OCI-LY3 (cell line): Measurements from ENCODE around the gene INS.
"Not testable (repeated sequence)": the region's sequence is repeated elsewhere in the genome, so short reads cannot be mapped to it uniquely, and the experiment has no call there.

ENCODE experiments used
- H2AFZ ChIP-seq: fragments of 200-600, 300-600 bp; shearing (Covaris generic); 2 replicates; pipeline ENCODE4 v1.6.0; 2014; ENCODE audit warnings: antibody characterized with exemption, low read depth, low read length
- H3K27ac ChIP-seq: fragments of 200-600, 300-600 bp; sonication (generic); 2 replicates; pipeline ENCODE4 v1.5.1; 2014; ENCODE audit warnings: mild to moderate bottlenecking, low read length, moderate library complexity, mixed read lengths
- H3K27me3 ChIP-seq: fragments of 200-600, 300-600 bp; sonication (generic); 2 replicates; pipeline ENCODE4 v1.6.1; 2014; ENCODE audit warnings: low read depth, low read length, mixed read lengths
- H3K36me3 ChIP-seq: fragments of 200-600, 300-600 bp; sonication (generic); replicated peaks from 2 replicates; pipeline ENCODE3; 2014; ENCODE audit warnings: low read depth, low read length, mixed read lengths
- H3K4me1 ChIP-seq: fragments of 300-600, 200-600 bp; sonication (generic); 2 replicates; pipeline ENCODE4 v1.6.1; 2014; ENCODE audit warnings: low read length, mixed read lengths
- H3K4me2 ChIP-seq: fragments of 200-600, 300-600 bp; sonication (generic); 2 replicates; pipeline ENCODE4 v1.6.1; 2014; ENCODE audit warnings: low read length, mixed read lengths
- H3K4me3 ChIP-seq: fragments of 300-600, 200-600 bp; sonication (generic); 2 replicates; pipeline ENCODE4 v1.5.1; 2014; ENCODE audit warnings: antibody characterized with exemption, mild to moderate bottlenecking, low read length, moderate library complexity
- H3K79me2 ChIP-seq: fragments of 300-600, 200-600 bp; shearing (Covaris generic); 2 replicates; pipeline ENCODE4 v1.6.1; 2014; ENCODE audit warnings: mild to moderate bottlenecking, low read length, mixed read lengths
- H3K9ac ChIP-seq: fragments of 300-600, 200-600 bp; shearing (Covaris generic); 2 replicates; pipeline ENCODE4 v1.6.0; 2014; ENCODE audit warnings: mild to moderate bottlenecking, low read length, moderate library complexity
- H3K9me3 ChIP-seq: fragments of 200-600, 300-600 bp; shearing (Covaris generic); 2 replicates; pipeline ENCODE4 v1.6.1; 2014; ENCODE audit warnings: low read length, mixed read lengths; ENCODE audit not compliant: insufficient read depth
- H4K20me1 ChIP-seq: fragments of 200-600, 300-600 bp; sonication (generic); 2 replicates; pipeline ENCODE4 v1.6.1; 2016; ENCODE audit warnings: low read length, mixed read lengths; ENCODE audit not compliant: insufficient read depth
- EZH2phosphoT487 ChIP-seq: fragments of 200-600 bp; shearing (Covaris generic); IDR thresholded peaks from 2 replicates; pipeline ENCODE4 v1.6.1; 2018; ENCODE audit warnings: antibody characterized with exemption, mixed run types, low read depth
- TF ChIP-seq, protein P1 (sequence below): fragments of 200-600, 300-600 bp; sonication (generic); IDR thresholded peaks from 2 replicates; pipeline ENCODE4 v1.5.1; 2014; ENCODE audit warnings: antibody characterized with exemption, low read length, low read depth

INS gene

DNA sequence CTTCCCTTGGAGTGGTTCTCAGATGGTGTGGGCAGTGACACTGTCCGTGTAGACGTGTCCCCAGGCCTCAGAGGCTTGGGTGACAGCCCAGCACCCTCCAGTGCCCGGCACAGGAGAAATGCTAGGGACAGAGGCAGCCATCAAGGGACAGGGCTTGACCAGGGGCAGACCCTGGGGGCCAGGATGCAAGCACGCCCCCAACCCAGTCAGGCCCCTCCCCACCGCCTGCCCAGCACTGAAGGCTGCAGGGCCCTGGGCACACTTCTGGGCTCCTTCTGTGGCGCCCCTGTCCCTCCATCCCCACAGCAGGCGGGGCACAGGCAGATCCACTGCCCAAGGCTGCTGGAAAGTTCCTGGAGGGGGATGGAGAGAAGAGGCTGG lies 32.9 kb downstream of the INS start:
- no peak overlapping the region for H3K9ac ChIP-seq
- H3K27ac ChIP-seq, result no peak overlapping the region
- TF ChIP-seq EZH2phosphoT487, result no peak
- TF ChIP-seq, protein P1, sequence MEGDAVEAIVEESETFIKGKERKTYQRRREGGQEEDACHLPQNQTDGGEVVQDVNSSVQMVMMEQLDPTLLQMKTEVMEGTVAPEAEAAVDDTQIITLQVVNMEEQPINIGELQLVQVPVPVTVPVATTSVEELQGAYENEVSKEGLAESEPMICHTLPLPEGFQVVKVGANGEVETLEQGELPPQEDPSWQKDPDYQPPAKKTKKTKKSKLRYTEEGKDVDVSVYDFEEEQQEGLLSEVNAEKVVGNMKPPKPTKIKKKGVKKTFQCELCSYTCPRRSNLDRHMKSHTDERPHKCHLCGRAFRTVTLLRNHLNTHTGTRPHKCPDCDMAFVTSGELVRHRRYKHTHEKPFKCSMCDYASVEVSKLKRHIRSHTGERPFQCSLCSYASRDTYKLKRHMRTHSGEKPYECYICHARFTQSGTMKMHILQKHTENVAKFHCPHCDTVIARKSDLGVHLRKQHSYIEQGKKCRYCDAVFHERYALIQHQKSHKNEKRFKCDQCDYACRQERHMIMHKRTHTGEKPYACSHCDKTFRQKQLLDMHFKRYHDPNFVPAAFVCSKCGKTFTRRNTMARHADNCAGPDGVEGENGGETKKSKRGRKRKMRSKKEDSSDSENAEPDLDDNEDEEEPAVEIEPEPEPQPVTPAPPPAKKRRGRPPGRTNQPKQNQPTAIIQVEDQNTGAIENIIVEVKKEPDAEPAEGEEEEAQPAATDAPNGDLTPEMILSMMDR, result no peak
- H3K4me2 ChIP-seq, result no peak overlapping the region
- no peaks in the 10 kb centered on the region for H3K9me3 ChIP-seq
- no peaks in the 10 kb centered on the region for H3K79me2 ChIP-seq
- H3K36me3 ChIP-seq, result no peaks in the 10 kb centered on the region
- no peak overlapping the region for H2AFZ ChIP-seq
- H4K20me1 ChIP-seq, result no peaks in the 10 kb centered on the region
- H3K27me3 ChIP-seq, result no peaks in the 10 kb centered on the region
- H3K4me1 ChIP-seq, result no peaks in the 10 kb centered on the region
- H3K4me3 ChIP-seq, result no peak overlapping the region

DNA sequence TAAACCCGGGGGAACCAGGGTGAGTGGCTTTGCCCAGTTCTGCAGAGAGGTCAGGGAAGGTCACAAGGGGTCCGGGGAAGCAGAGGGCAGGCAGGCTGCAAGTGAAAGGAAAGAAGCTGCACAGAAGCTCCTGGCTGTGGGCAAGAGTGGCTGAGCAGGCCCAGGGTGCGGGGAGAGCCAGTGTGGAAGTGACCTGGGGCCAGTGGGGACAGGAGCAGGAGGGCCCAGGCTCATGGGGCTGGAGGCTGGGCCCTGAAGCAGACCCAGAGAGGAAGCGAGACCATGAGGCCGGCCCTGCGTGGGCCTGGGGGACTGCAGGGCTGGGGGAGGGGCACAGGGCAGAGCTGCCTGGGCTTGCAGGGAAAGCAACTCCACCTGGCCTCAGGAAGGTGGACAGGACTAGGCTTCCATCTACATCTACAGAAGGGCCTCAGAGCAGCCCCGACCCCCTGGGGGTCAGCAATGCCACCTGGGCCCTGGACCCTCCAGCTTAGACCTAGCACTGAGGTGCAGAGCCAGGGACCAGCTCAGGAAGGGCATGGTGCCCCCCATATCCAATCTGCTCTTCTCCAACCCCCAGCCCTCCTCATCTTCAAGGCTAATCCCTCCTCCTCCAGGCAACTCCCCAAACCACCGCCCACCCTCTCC lies 33.4 kb downstream of the INS start:
- Histone ChIP-seq H3K27ac (no peak overlapping the region), H3K79me2 (no peaks in the 10 kb centered on the region), H3K4me2 (no peak overlapping the region), H3K9me3 (no peaks in the 10 kb centered on the region), H2AFZ (no peak overlapping the region), H3K9ac (no peak overlapping the region), H4K20me1 (no peaks in the 10 kb centered on the region), H3K4me1 (no peaks in the 10 kb centered on the region), H3K27me3 (no peaks in the 10 kb centered on the region; the same call in 1 of the 2 replicates), H3K4me3 (no peak overlapping the region), H3K36me3 (no peaks in the 10 kb centered on the region)
- TF ChIP-seq EZH2phosphoT487, result no peak
- TF ChIP-seq, protein P1, result no peak

DNA sequence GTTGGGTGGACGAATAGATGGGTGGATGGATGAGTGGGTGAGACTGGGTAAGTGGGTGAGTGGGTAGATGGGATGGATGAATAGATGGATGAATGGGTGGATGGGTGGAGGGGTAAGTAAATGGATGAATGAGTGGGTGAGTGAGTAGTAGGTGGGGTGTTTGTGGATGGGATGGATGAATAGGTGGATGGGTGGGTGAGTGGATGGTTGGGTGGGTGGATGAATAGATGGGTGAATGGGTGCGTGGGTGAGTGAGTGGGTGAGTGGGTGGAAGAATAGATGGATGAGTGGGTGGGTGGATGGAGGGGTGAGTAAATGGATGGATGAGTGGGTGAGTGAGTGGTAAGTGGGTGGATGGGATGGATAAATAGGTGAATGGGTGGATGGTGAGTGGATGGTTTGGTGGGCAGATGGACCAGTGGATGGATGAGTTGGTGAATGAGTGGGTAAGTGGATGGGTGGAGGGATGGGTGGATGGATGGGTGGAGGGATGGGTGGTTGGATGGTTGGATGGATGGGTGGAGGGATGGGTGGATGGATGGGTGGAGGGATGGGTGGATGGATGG lies 34.4 kb downstream of the INS start:
- Histone ChIP-seq H3K4me1 (no peaks in the 10 kb centered on the region), H3K27ac (no peak overlapping the region), H3K4me3 (no peak overlapping the region), H3K4me2 (no peak overlapping the region), H3K9ac (no peak overlapping the region), H3K9me3 (no peaks in the 10 kb centered on the region), H3K79me2 (no peaks in the 10 kb centered on the region), H3K36me3 (no peaks in the 10 kb centered on the region), H2AFZ (no peak overlapping the region), H3K27me3 (no peaks in the 10 kb centered on the region; the same call in none of the 2 replicates), H4K20me1 (no peaks in the 10 kb centered on the region)
- no peak for TF ChIP-seq EZH2phosphoT487
- TF ChIP-seq, protein P1, result no peak

DNA sequence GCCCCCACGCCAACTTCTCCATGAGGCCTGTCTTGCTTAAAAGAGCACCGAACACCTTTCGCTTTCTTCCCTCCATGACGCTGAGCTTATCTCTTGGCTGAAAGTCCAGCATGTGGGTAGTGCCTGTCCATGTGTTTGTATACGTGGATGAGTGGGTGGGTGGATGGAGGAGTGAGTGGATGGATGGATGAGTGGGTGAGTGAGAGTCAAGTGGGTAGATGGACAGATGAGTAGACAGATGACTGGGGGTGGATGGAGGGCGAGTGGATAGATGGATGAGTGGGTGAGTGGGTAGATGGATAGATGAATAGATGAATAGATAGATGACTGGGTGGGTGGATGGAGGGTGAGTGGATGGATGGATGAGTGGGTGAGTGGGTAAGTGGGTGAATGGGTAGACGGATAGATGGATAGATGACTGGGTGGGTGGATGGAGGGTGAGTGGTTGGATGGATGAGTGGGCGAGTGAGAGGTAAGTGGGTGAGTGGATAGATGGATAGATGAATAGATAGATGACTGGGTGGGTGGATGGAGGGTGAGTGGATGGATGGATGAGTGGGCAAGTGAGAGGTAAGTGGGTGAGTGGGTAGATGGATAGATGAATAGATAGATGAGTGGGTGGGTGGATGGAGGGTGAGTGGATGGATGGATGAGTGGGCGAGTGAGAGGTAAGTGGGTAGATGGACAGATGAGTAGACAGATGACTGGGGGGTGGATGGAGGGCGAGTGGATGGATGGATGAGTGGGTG lies 36.1 kb downstream of the INS start:
- not testable (repeated sequence) for H3K4me1 ChIP-seq, H3K4me3 ChIP-seq, H3K79me2 ChIP-seq, H3K9ac ChIP-seq, H3K4me2 ChIP-seq, H2AFZ ChIP-seq, H4K20me1 ChIP-seq, H3K27me3 ChIP-seq, H3K36me3 ChIP-seq, H3K27ac ChIP-seq, H3K9me3 ChIP-seq
